ENCODE measurements around the gene KANK2.

DNA sequence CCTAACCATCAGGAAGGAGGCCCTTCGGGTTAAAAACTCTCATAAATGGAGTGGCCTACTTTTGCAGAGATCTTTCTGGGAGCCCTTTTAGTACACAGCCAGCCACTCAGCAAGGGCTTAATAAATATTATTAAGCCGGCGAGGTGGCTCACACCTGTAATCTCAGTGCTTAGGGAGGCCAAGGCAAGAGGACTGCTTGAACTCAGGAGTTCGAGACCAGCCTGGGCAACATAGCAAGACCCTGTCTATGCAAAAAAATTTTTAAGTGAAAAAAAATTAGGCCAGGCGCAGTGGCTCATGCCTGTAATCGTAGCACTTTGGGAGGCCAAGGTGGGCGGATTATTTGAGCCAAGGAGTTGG lies 810 bp upstream of the KANK2 start:
- no peak for TF ChIP-seq EZH2 (IDR thresholded peaks at IDR 0.05; ENCODE audit: borderline replicate concordance, low read length)
- TF ChIP-seq, protein P1, sequence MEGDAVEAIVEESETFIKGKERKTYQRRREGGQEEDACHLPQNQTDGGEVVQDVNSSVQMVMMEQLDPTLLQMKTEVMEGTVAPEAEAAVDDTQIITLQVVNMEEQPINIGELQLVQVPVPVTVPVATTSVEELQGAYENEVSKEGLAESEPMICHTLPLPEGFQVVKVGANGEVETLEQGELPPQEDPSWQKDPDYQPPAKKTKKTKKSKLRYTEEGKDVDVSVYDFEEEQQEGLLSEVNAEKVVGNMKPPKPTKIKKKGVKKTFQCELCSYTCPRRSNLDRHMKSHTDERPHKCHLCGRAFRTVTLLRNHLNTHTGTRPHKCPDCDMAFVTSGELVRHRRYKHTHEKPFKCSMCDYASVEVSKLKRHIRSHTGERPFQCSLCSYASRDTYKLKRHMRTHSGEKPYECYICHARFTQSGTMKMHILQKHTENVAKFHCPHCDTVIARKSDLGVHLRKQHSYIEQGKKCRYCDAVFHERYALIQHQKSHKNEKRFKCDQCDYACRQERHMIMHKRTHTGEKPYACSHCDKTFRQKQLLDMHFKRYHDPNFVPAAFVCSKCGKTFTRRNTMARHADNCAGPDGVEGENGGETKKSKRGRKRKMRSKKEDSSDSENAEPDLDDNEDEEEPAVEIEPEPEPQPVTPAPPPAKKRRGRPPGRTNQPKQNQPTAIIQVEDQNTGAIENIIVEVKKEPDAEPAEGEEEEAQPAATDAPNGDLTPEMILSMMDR (conservative IDR thresholded peaks at IDR 0.05 in 1 of 2, IDR thresholded peaks at IDR 0.05 in 1 of 2; ENCODE audit: extremely low read depth in 1 of 2, insufficient read depth in 1 of 2, low read depth in 1 of 2, low read length in 2 of 2), result no peak

Measured in mammary epithelial cell (primary cell).